HG02981 (cell line): ENCODE results near the gene DES.
A peak's percentile ranks its signal among the peaks of the same experiment; 100 is the strongest.

Source experiments
- ATAC-seq: cut with Tn5 transposase; IDR thresholded peaks from one replicate; pipeline ENCODE4 v1.9.1; 2021; ENCODE audit warnings: mild to moderate bottlenecking, moderate library complexity; ENCODE audit not compliant: unreplicated experiment

Gene DES

GRCh38 chr2:219452361-219453317, 34.5 kb downstream of the DES start:
- ATAC-seq: no peak

- no peak for ATAC-seq
These were observed 35.8 kb downstream of the DES start for GRCh38 chr2:219453671-219454590.

GRCh38 chr2:219455581-219455980, 37.4 kb downstream of the DES start:
- ATAC-seq: no peak

- ATAC-seq: peak; percentile 46
These were observed 39.7 kb downstream of the DES start for GRCh38 chr2:219457784-219458369.

GRCh38 chr2:219458996-219459395, 40.8 kb downstream of the DES start:
- ATAC-seq: no peak

GRCh38 chr2:219459460-219460311, 41.5 kb downstream of the DES start:
- ATAC-seq: no peak

GRCh38 chr2:219460424-219460926, 42.3 kb downstream of the DES start:
- no peak for ATAC-seq

- ATAC-seq: no peak
These were observed 42.9 kb downstream of the DES start for GRCh38 chr2:219461047-219461514.

GRCh38 chr2:219461669-219462068, 43.5 kb downstream of the DES start:
- no peak for ATAC-seq

- no peak for ATAC-seq
These were observed 44.2 kb downstream of the DES start for GRCh38 chr2:219462349-219462748.

- no peak for ATAC-seq
These were observed 46.3 kb downstream of the DES start for GRCh38 chr2:219464286-219465032.

- no peak for ATAC-seq
These were observed 47.7 kb downstream of the DES start for GRCh38 chr2:219465659-219466561.

- no peak for ATAC-seq
These were observed 48.9 kb downstream of the DES start for GRCh38 chr2:219466816-219467735.

GRCh38 chr2:219467736-219468075, 49.5 kb downstream of the DES start:
- ATAC-seq: no peak

- ATAC-seq: no peak
These were observed 50.4 kb downstream of the DES start for GRCh38 chr2:219468410-219469185.

GRCh38 chr2:219469186-219469724, 51.1 kb downstream of the DES start:
- ATAC-seq: no peak
